ENCODE data around the gene EGR1. TPM values are rescaled to one million over a fixed set of nuclear protein-coding genes. Genes with fewer than 3 reads are reported as not detected.
"Not testable (repeated sequence)": the region's sequence is repeated elsewhere in the genome, so short reads cannot be mapped to it uniquely, and the experiment has no call there.

Gene EGR1
- total RNA-seq, 1 donor = 6.3 TPM

- no peak for DNase-seq (ENCODE audit: low read depth)
- TF ChIP-seq, protein P1, sequence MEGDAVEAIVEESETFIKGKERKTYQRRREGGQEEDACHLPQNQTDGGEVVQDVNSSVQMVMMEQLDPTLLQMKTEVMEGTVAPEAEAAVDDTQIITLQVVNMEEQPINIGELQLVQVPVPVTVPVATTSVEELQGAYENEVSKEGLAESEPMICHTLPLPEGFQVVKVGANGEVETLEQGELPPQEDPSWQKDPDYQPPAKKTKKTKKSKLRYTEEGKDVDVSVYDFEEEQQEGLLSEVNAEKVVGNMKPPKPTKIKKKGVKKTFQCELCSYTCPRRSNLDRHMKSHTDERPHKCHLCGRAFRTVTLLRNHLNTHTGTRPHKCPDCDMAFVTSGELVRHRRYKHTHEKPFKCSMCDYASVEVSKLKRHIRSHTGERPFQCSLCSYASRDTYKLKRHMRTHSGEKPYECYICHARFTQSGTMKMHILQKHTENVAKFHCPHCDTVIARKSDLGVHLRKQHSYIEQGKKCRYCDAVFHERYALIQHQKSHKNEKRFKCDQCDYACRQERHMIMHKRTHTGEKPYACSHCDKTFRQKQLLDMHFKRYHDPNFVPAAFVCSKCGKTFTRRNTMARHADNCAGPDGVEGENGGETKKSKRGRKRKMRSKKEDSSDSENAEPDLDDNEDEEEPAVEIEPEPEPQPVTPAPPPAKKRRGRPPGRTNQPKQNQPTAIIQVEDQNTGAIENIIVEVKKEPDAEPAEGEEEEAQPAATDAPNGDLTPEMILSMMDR (IDR thresholded peaks at IDR 0.05; ENCODE audit: insufficient read depth, low read length) = no peak
- no peak overlapping the region for H3K4me3 ChIP-seq (ENCODE audit: low read depth, low read length)
Measured at GRCh38 chr5:138506370-138507306, 41.4 kb downstream of the EGR1 start.

- not testable (repeated sequence) for DNase-seq (ENCODE audit: low read depth); H3K4me3 ChIP-seq (ENCODE audit: low read depth, low read length)
Measured at GRCh38 chr5:138507485-138507884, 42.2 kb downstream of the EGR1 start.

- DNase-seq (ENCODE audit: low read depth) = no peak
- TF ChIP-seq, protein P1 (IDR thresholded peaks at IDR 0.05; ENCODE audit: insufficient read depth, low read length) = no peak
- H3K4me3 ChIP-seq (ENCODE audit: low read depth, low read length) = no peak overlapping the region
Measured at GRCh38 chr5:138508958-138509357, 43.7 kb downstream of the EGR1 start.

GRCh38 chr5:138514021-138514420, 48.7 kb downstream of the EGR1 start:
- DNase-seq (ENCODE audit: low read depth) = no peak
- TF ChIP-seq, protein P1 (IDR thresholded peaks at IDR 0.05; ENCODE audit: insufficient read depth, low read length) = no peak
- H3K4me3 ChIP-seq (ENCODE audit: low read depth, low read length) = no peak overlapping the region

DNA sequence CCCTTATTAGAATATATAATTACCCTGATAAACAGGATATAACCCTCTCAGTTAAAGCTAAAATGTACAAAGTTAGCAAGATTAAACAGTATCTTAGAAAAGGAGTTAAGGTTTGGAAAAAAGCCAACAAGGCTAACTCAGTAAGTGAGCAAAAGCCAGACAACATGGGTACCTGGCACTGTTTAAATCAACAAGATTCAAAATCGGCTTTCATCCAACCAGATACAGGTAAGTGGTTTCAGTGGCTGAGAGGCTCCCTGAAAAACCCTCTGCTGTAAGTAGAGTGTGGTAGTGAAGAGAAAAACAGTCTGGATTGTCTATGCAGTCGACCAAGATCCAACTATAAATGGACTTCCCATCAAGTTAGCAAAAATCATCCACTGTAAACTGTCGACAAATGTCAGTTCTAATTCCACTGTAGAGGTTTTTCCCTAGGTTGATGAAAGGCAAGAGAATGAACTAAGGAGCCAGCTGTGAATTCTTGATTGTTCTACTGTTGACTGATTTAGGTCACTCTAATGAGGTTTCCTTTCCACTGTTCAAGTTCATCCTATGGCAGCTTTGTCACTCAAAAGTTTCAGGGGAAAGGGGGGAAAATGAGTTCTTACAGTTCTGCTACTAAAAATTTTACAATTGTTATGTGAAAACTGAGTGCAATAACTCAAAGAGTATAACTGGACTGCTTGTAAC, 50.4 kb downstream of the EGR1 start:
- TF ChIP-seq, protein P1 (IDR thresholded peaks at IDR 0.05; ENCODE audit: insufficient read depth, low read length) = no peak
- no peak overlapping the region for H3K4me3 ChIP-seq (ENCODE audit: low read depth, low read length)

DNA sequence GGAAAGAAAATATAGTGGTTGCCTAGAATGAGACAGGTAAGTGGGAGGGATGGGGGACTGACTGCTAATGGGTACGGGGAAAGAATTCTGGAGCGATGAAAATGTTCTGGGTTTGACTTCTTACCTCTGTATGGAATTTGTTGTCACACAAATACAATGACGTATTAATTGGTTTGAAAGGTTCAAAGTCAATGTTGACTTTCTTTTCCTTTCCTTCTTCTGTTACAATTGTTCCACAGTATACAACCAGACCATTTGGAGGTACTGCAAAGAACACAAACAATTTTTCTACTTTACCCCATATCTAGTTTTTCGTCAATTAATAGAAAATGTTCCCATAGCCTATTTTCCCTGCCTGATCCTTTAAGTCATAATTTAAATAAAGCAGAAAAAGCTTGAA, 52.2 kb downstream of the EGR1 start:
- DNase-seq (ENCODE audit: low read depth) = no peak
- TF ChIP-seq, protein P1 (IDR thresholded peaks at IDR 0.05; ENCODE audit: insufficient read depth, low read length) = no peak
- no peak overlapping the region for H3K4me3 ChIP-seq (ENCODE audit: low read depth, low read length)

More for the DNA sequence above, 50.4 kb downstream of the EGR1 start:
- DNase-seq (ENCODE audit: low read depth) = no peak

Small RNAs within 50 kb of the gene (small RNA-seq; reads per million reads assigned to genes)
- not detected for gene AC113403.1

Other genes with a start within 250 kb of the EGR1 start
- not detected in 2 replicates for gene GFRA3, start 190.9 kb upstream of the EGR1 start, total RNA-seq (ENCODE audit: low replicate concordance)
- 0.16 and 8.9 TPM in 2 replicates for gene CDC25C, start 133.7 kb upstream of the EGR1 start, total RNA-seq (ENCODE audit: low replicate concordance)
- gene FAM53C, start 127.2 kb upstream of the EGR1 start, total RNA-seq (ENCODE audit: low replicate concordance) = 16.4 and 25.6 TPM in 2 replicates
- gene KDM3B, start 112.8 kb upstream of the EGR1 start, total RNA-seq (ENCODE audit: low replicate concordance) = 47.1 and 89.5 TPM in 2 replicates
- gene REEP2, start 26.4 kb upstream of the EGR1 start, total RNA-seq (ENCODE audit: low replicate concordance) = 1.1 and 6.1 TPM in 2 replicates
- gene ETF1, start 77.8 kb downstream of the EGR1 start, total RNA-seq (ENCODE audit: low replicate concordance) = 72.0 and 112 TPM in 2 replicates
- gene HSPA9, start 109.9 kb downstream of the EGR1 start, total RNA-seq (ENCODE audit: low replicate concordance) = 394 and 568 TPM in 2 replicates

All from fibroblast of the aortic adventitia (primary cell).